Astrocyte (in vitro differentiated cells and primary cell): ENCODE measurements around the gene AATK. TPM values are rescaled to one million over a fixed set of nuclear protein-coding genes. Genes with fewer than 3 reads are reported as not detected.

Experiments used
- DNase-seq: peaks from one replicate; pipeline ENCODE4 v3.0.0-alpha.2; 2010; ENCODE audit warnings: low read depth
- FAIRE-seq: peaks from 2 replicates; lab custom pipeline; 2011; peaks lifted over from hg19 to GRCh38; lab: Jason Lieb, UNC
- H2AFZ ChIP-seq: 2 replicates; pipeline ENCODE4 v1.6.0; 2012; ENCODE audit warnings: low read depth, low read length, inconsistent platforms
- H3K27ac ChIP-seq: 2 replicates; pipeline ENCODE4 v1.5.1; 2011; ENCODE audit warnings: low read depth, low read length, inconsistent platforms
- H3K27me3 ChIP-seq: 2 replicates; pipeline ENCODE4 v1.6.0; 2011; ENCODE audit warnings: low read length, inconsistent platforms; ENCODE audit not compliant: insufficient read depth
- H3K36me3 ChIP-seq: 2 replicates; pipeline ENCODE4 v1.5.1; 2011; ENCODE audit warnings: low read length, inconsistent platforms; ENCODE audit not compliant: insufficient read depth
- H3K4me1 ChIP-seq: 2 replicates; pipeline ENCODE4 v1.5.1; 2011; ENCODE audit warnings: low read length, inconsistent platforms; ENCODE audit not compliant: insufficient read depth
- H3K4me2 ChIP-seq: 2 replicates; pipeline ENCODE4 v1.6.0; 2012; ENCODE audit warnings: low read length, inconsistent platforms
- H3K4me3 ChIP-seq: 2 replicates; pipeline ENCODE4 v1.5.1; 2011; ENCODE audit warnings: low read depth, mild to moderate bottlenecking, low read length, inconsistent platforms; ENCODE audit not compliant: insufficient read depth
- H3K79me2 ChIP-seq: 2 replicates; pipeline ENCODE4 v1.6.0; 2012; ENCODE audit warnings: mild to moderate bottlenecking, low read length, inconsistent platforms; ENCODE audit not compliant: insufficient read depth
- H3K9ac ChIP-seq: 2 replicates; pipeline ENCODE4 v1.6.0; 2012; ENCODE audit warnings: mild to moderate bottlenecking, low read length, inconsistent platforms
- H3K9me3 ChIP-seq: 2 replicates; pipeline ENCODE4 v1.5.1; 2012; ENCODE audit warnings: low read depth, mild to moderate bottlenecking, low read length, inconsistent platforms; ENCODE audit not compliant: insufficient read depth
- H4K20me1 ChIP-seq: 2 replicates; pipeline ENCODE4 v1.6.0; 2012; ENCODE audit warnings: low read length, inconsistent platforms; ENCODE audit not compliant: insufficient read depth
- H3K27ac Mint-ChIP-seq: one replicate; pipeline ENCODE4 v1.8.0; 2021; ENCODE audit warnings: mild to moderate bottlenecking, mixed read lengths; ENCODE audit not compliant: unreplicated experiment
- H3K27me3 Mint-ChIP-seq: one replicate; pipeline ENCODE4 v1.8.0; 2021; ENCODE audit warnings: low read depth, mixed read lengths; ENCODE audit not compliant: unreplicated experiment
- H3K36me3 Mint-ChIP-seq: one replicate; pipeline ENCODE4 v1.8.0; 2021; ENCODE audit warnings: low read depth, mixed read lengths; ENCODE audit not compliant: unreplicated experiment
- H3K4me1 Mint-ChIP-seq: one replicate; pipeline ENCODE4 v1.8.0; 2021; ENCODE audit warnings: low read depth, mixed read lengths; ENCODE audit not compliant: unreplicated experiment
- H3K4me3 Mint-ChIP-seq: one replicate; pipeline ENCODE4 v1.8.0; 2021; ENCODE audit warnings: mild to moderate bottlenecking, moderate library complexity, mixed read lengths; ENCODE audit not compliant: unreplicated experiment
- H3K9me3 Mint-ChIP-seq: one replicate; pipeline ENCODE4 v1.8.0; 2021; ENCODE audit warnings: mild to moderate bottlenecking, mixed read lengths; ENCODE audit not compliant: unreplicated experiment
- EZH2 ChIP-seq: IDR thresholded peaks from 2 replicates; pipeline ENCODE4 v1.6.1; 2012; ENCODE audit warnings: mild to moderate bottlenecking, low read length, inconsistent platforms; ENCODE audit not compliant: insufficient read depth
- total RNA-seq: library from RNA; stranded (reverse); gene quantifications from 2 replicates; pipeline ENCODE4 v1.2.1, GENCODE V29; 2021
- TF ChIP-seq, protein P1 (sequence below): IDR thresholded peaks from 2 replicates; pipeline ENCODE4 v1.5.1; 2011; ENCODE audit warnings: low read depth, mild to moderate bottlenecking, inconsistent platforms, low read length, moderate library complexity; ENCODE audit not compliant: insufficient read depth

AATK gene
- total RNA-seq, 1 donor from 2014 or later: 0.54 TPM

DNA sequence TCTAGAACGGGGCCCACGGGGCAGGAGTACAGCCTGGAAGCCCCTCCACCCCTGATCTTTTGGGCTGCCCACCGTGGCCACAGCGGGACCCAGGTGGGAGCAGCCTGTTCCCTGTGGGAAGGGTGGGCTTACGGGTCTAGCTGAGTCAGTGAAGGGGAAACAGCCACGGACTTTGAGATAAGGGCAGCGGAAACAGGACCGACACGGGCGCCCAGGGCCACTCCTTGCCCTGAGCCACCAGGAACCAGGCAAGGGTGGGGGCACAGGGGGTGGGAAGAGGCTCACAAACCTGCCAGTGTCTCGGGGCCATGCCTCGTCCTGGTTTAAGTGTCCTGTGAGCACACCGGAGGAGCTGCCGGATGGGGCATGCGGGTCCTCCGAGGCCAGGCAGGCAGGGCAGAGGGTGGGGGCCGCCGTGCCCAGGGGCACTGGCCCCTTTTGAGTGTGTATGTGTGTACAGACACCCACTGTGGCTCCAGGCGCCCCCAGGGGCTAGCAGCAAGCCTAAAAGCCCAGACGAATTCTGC, 48.3 kb downstream of the AATK start:
- Histone ChIP-seq H3K4me2 (no peak overlapping the region), H4K20me1 (no peaks in the 10 kb centered on the region), H3K9me3 (no peaks in the 10 kb centered on the region), H3K9ac (no peak overlapping the region), H3K4me3 (no peak overlapping the region), H3K27ac (no peak overlapping the region), H2AFZ (no peak overlapping the region), H3K4me1 (peaks cover 8% of the 10 kb centered on the region), H3K27me3 (peaks cover 1% of the 10 kb centered on the region), H3K36me3 (no peaks in the 10 kb centered on the region), H3K79me2 (no peaks in the 10 kb centered on the region)
- FAIRE-seq (no peak), DNase-seq (no peak)
- H3K4me1 Mint-ChIP-seq: peaks cover 2% of the 10 kb centered on the region
- no peak overlapping the region for H3K27ac Mint-ChIP-seq
- H3K27me3 Mint-ChIP-seq: no peaks in the 10 kb centered on the region
- H3K36me3 Mint-ChIP-seq: no peaks in the 10 kb centered on the region
- H3K4me3 Mint-ChIP-seq: no peak overlapping the region
- TF ChIP-seq, protein P1, sequence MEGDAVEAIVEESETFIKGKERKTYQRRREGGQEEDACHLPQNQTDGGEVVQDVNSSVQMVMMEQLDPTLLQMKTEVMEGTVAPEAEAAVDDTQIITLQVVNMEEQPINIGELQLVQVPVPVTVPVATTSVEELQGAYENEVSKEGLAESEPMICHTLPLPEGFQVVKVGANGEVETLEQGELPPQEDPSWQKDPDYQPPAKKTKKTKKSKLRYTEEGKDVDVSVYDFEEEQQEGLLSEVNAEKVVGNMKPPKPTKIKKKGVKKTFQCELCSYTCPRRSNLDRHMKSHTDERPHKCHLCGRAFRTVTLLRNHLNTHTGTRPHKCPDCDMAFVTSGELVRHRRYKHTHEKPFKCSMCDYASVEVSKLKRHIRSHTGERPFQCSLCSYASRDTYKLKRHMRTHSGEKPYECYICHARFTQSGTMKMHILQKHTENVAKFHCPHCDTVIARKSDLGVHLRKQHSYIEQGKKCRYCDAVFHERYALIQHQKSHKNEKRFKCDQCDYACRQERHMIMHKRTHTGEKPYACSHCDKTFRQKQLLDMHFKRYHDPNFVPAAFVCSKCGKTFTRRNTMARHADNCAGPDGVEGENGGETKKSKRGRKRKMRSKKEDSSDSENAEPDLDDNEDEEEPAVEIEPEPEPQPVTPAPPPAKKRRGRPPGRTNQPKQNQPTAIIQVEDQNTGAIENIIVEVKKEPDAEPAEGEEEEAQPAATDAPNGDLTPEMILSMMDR: no peak
- TF ChIP-seq EZH2: no peak
- H3K9me3 Mint-ChIP-seq: no peaks in the 10 kb centered on the region

DNA sequence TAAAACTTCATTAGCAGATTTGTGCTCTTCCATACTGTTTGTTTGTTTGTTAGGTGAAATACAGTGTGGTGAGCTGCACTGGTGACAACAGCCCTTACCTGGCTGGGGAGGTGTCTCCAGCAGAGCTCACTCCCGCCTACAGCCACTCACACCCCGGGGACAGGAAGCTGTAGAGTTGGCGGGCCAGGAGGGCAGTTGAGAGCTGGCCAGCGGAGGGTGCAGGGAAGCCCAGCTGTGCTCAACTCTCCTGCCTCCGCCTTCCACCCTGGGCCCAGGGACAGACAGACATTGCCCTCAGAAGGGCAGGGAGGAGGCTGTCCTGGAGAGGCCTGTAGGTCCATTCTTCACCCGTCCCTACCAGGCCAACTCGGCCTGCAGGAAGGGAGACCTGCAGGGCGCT, 49.3 kb downstream of the AATK start:
- TF ChIP-seq, protein P1: no peak
- TF ChIP-seq EZH2: no peak

DNA sequence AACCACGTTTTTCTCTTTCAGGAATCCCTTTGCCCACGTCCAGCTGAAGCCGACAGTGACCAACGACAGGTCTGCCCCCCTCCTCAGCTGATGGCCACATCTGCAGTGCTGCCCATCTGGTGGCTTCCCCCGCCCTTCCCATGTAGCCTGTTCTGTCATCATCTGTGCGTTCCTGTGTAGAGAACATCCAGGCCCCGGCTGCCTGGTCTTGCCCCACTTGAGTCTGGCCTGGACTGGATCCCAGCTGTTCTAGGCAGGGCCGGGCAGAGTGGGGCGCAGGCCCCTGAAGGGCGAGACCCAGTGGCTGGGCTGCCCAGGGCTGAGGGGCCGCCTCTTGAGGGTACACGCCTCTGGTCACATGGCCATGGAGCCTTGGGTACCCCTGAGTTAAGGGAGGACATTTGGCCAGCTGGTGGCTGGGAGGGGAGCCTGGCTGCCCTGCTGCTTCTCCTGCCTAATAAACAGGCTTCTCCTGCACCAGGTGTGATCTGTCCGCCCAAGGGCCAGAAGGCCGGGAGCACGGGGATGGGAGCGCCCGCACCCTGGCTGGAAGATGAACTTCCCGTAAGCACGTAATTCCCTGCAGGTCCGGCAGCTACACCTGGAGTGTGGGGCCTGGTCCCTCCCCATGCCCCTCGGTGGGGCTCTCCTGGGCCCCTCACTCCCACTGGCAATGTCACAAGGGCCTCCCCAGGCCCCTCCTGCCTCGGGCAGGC, 50.1 kb downstream of the AATK start:
- H3K36me3 Mint-ChIP-seq: no peaks in the 10 kb centered on the region
- no peak overlapping the region for H2AFZ ChIP-seq
- no peaks in the 10 kb centered on the region for H3K79me2 ChIP-seq
- no peak overlapping the region for H3K4me3 ChIP-seq
- FAIRE-seq: no peak
- no peak overlapping the region for H3K27ac Mint-ChIP-seq
- peaks cover 2% of the 10 kb centered on the region for H3K4me1 Mint-ChIP-seq
- DNase-seq: no peak
- TF ChIP-seq, protein P1: no peak
- TF ChIP-seq EZH2: no peak
- no peaks in the 10 kb centered on the region for H3K9me3 ChIP-seq
- peaks cover 6% of the 10 kb centered on the region for H4K20me1 ChIP-seq
- no peak overlapping the region for H3K27ac ChIP-seq
- H3K4me3 Mint-ChIP-seq: no peak overlapping the region
- no peaks in the 10 kb centered on the region for H3K27me3 Mint-ChIP-seq
- H3K4me2 ChIP-seq: no peak overlapping the region
- H3K36me3 ChIP-seq: no peaks in the 10 kb centered on the region
- H3K27me3 ChIP-seq: no peaks in the 10 kb centered on the region
- H3K9me3 Mint-ChIP-seq: no peaks in the 10 kb centered on the region
- H3K9ac ChIP-seq: no peak overlapping the region
- H3K4me1 ChIP-seq: peaks cover 8% of the 10 kb centered on the region

More for the DNA sequence above, 49.3 kb downstream of the AATK start:
- FAIRE-seq (no peak), DNase-seq (no peak)
- no peaks in the 10 kb centered on the region for H3K36me3 Mint-ChIP-seq
- Histone ChIP-seq H3K4me3 (no peak overlapping the region), H3K9ac (no peak overlapping the region), H3K79me2 (no peaks in the 10 kb centered on the region), H4K20me1 (no peaks in the 10 kb centered on the region), H3K27me3 (no peaks in the 10 kb centered on the region), H3K9me3 (no peaks in the 10 kb centered on the region), H3K27ac (no peak overlapping the region), H2AFZ (no peak overlapping the region), H3K4me2 (no peak overlapping the region), H3K4me1 (peaks cover 8% of the 10 kb centered on the region), H3K36me3 (no peaks in the 10 kb centered on the region)
- H3K4me3 Mint-ChIP-seq: no peak overlapping the region
- H3K27me3 Mint-ChIP-seq: no peaks in the 10 kb centered on the region
- peaks cover 2% of the 10 kb centered on the region for H3K4me1 Mint-ChIP-seq
- H3K9me3 Mint-ChIP-seq: no peaks in the 10 kb centered on the region
- no peak overlapping the region for H3K27ac Mint-ChIP-seq
